IPS-20b (cell line): ENCODE data around the gene SHLD1.
"Not testable (repeated sequence)": the region's sequence is repeated elsewhere in the genome, so short reads cannot be mapped to it uniquely, and the experiment has no call there.

Source experiments
- H3K27ac ChIP-seq: one replicate; pipeline ENCODE4 v1.5.1; 2013; ENCODE audit warnings: low read length
- H3K27me3 ChIP-seq: 2 replicates; pipeline ENCODE4 v1.6.1; 2013; ENCODE audit warnings: mild to moderate bottlenecking, low read length, inconsistent platforms; ENCODE audit not compliant: insufficient read depth
- H3K36me3 ChIP-seq: 2 replicates; pipeline ENCODE4 v1.6.1; 2013; ENCODE audit warnings: low read depth, mild to moderate bottlenecking, inconsistent platforms, low read length, moderate library complexity; ENCODE audit not compliant: insufficient read depth
- H3K4me1 ChIP-seq: 2 replicates; pipeline ENCODE4 v1.6.1; 2013; ENCODE audit warnings: mild to moderate bottlenecking, control low read depth, inconsistent platforms, low read length, moderate library complexity; ENCODE audit not compliant: insufficient read depth
- H3K4me3 ChIP-seq: 2 replicates; pipeline ENCODE4 v1.5.1; 2013; ENCODE audit warnings: mild to moderate bottlenecking, low read length, inconsistent platforms
- H3K9ac ChIP-seq: 2 replicates; pipeline ENCODE4 v1.6.1; 2013; ENCODE audit warnings: low read depth, mild to moderate bottlenecking, inconsistent platforms, low read length, moderate library complexity
- H3K9me3 ChIP-seq: 2 replicates; pipeline ENCODE4 v1.6.1; 2013; ENCODE audit warnings: mild to moderate bottlenecking, low read depth, low read length, inconsistent platforms; ENCODE audit not compliant: insufficient read depth

SHLD1 gene

DNA sequence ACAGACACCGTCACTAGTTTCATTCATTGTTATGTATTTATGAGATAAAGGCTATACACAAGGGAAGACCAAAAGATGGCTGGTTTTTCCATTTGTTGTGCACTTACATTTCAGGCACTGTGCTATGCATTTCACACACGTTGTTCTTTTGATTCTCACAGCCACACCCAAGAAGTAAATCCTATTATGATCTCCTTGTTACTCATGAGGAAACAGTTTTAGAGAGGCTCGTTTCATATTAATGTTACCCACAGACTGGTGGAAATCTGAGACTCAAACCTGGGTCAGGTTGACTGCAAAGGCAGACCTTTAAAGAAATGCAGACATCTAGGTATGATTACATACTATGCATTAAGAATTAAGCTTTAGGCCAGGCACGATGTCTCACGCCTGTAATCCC lies 34.9 kb downstream of the SHLD1 start:
- Histone ChIP-seq H3K4me1 (peaks cover 3% of the 10 kb centered on the region; the same call in 1 of the 2 replicates), H3K4me3 (no peak overlapping the region), H3K36me3 (no peaks in the 10 kb centered on the region), H3K9me3 (no peaks in the 10 kb centered on the region), H3K9ac (no peak overlapping the region), H3K27me3 (no peaks in the 10 kb centered on the region), H3K27ac (no peak overlapping the region)

- no peaks in the 10 kb centered on the region for H3K9me3 ChIP-seq
- H3K9ac ChIP-seq: no peak overlapping the region
- no peaks in the 10 kb centered on the region for H3K27me3 ChIP-seq
- H3K36me3 ChIP-seq: no peaks in the 10 kb centered on the region
- H3K27ac ChIP-seq: no peak overlapping the region
- H3K4me1 ChIP-seq: peaks cover 3% of the 10 kb centered on the region; the same call in 1 of the 2 replicates
- no peak overlapping the region for H3K4me3 ChIP-seq
These were observed 37.0 kb downstream of the SHLD1 start for GRCh38 chr20:5786930-5787795.

GRCh38 chr20:5787796-5788165 lies 37.6 kb downstream of the SHLD1 start:
- Histone ChIP-seq H3K4me3 (no peak overlapping the region), H3K27me3 (no peaks in the 10 kb centered on the region), H3K4me1 (peaks cover 3% of the 10 kb centered on the region; the same call in 1 of the 2 replicates), H3K27ac (no peak overlapping the region), H3K36me3 (no peaks in the 10 kb centered on the region), H3K9ac (no peak overlapping the region), H3K9me3 (no peaks in the 10 kb centered on the region)

DNA sequence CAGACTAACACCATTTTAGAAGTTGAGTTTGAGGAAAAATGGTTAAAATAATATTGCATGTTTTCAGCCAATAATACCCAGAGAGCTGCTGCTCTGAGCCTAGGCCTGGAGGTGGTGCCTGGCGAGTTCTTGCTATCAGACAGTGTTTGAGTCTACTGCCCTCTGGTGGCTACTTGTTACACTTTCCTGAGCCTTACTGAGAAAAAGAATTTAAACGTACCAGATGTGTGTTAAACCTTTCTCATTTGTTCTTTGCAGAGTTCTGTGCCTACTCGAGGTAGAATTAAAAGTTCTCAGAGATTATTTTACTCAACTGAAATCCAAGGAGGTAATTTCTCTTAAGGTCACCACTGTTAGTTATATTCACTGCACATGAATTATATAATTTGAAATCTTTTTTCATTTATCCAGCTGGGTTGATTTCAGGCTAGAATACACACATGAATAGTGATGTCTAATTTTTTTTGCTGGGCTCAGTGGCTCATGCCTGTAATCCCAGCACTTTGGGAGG lies 38.2 kb downstream of the SHLD1 start:
- Histone ChIP-seq H3K36me3 (no peaks in the 10 kb centered on the region), H3K4me1 (peaks cover 4% of the 10 kb centered on the region; the same call in 1 of the 2 replicates), H3K27me3 (no peaks in the 10 kb centered on the region), H3K9ac (no peak overlapping the region), H3K9me3 (no peaks in the 10 kb centered on the region), H3K27ac (no peak overlapping the region), H3K4me3 (no peak overlapping the region)

GRCh38 chr20:5789827-5790226 lies 39.6 kb downstream of the SHLD1 start:
- peaks cover 14% of the 10 kb centered on the region; the same call in 1 of the 2 replicates for H3K4me1 ChIP-seq
- no peak overlapping the region; the same call in 1 of the 2 replicates for H3K9ac ChIP-seq
- no peak overlapping the region for H3K27ac ChIP-seq

GRCh38 chr20:5793916-5794315 lies 43.7 kb downstream of the SHLD1 start:
- no peaks in the 10 kb centered on the region for H3K36me3 ChIP-seq
- H3K27ac ChIP-seq: no peak overlapping the region
- H3K4me3 ChIP-seq: no peak overlapping the region
- no peaks in the 10 kb centered on the region for H3K27me3 ChIP-seq
- no peaks in the 10 kb centered on the region for H3K9me3 ChIP-seq
- no peak overlapping the region for H3K9ac ChIP-seq
- peaks cover 18% of the 10 kb centered on the region; the same call in 1 of the 2 replicates for H3K4me1 ChIP-seq

More at GRCh38 chr20:5789827-5790226, 39.6 kb downstream of the SHLD1 start:
- Histone ChIP-seq H3K9me3 (no peaks in the 10 kb centered on the region), H3K36me3 (no peaks in the 10 kb centered on the region), H3K27me3 (no peaks in the 10 kb centered on the region), H3K4me3 (no peak overlapping the region)

DNA sequence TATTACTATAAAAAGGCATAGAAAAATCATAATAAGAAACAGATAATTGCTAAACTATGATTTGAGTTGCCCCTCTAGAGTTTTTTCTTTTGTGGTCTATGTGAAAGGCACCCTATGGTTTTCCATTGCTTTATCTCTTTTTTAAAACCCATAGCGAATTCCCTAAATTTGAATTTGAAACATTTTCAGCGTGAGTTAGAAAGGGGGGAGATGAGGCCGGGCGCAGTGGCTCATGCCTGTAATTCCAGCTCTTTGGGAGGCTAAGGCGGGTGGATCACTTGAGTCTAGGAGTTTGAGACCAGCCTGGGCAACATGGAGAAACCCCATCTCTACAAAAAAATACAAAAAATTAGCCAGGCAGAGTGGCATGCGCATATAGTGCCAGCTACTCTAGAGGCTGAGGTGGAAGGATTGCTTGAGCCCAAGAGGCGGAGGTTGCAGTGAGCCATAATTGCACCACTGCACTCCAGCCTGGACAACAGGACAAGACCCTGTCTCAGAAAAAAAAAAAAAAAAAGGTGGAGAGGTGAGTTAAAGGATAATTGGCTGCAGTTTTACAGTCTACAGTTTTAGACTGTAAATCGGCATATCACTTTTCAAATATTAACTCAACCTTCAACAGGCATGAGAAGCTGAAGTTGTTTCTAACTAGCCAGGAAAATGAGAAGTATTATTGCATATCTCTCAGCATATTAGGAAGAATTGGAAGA lies 46.3 kb downstream of the SHLD1 start:
- H3K4me1 ChIP-seq: peaks cover 18% of the 10 kb centered on the region; the same call in 1 of the 2 replicates
- no peak overlapping the region for H3K9ac ChIP-seq
- H3K9me3 ChIP-seq: no peaks in the 10 kb centered on the region
- no peak overlapping the region for H3K4me3 ChIP-seq
- H3K36me3 ChIP-seq: no peaks in the 10 kb centered on the region
- no peak overlapping the region for H3K27ac ChIP-seq
- H3K27me3 ChIP-seq: no peaks in the 10 kb centered on the region

DNA sequence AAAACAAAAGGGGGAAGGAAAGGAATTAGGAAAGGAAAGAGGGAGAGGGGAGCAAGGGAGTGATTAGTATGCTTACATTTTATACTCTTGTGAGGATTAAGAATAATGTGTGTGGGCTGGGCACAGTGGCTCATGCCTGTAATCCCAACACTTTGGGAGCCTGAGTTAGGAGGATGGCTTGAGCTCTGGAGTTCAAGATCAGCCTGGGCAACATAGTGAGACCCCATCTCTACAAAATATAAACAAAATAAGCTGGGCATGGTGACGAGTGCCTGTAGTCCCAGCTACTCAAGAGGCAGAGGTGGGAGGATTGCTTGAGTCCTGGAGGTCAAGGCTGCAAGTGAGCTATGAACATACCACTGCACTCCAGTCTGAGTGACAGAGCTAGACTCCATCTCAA lies 47.0 kb downstream of the SHLD1 start:
- Histone ChIP-seq H3K36me3 (no peaks in the 10 kb centered on the region), H3K9ac (no peak overlapping the region), H3K9me3 (no peaks in the 10 kb centered on the region), H3K4me1 (peaks cover 18% of the 10 kb centered on the region; the same call in 1 of the 2 replicates), H3K27ac (no peak overlapping the region), H3K4me3 (no peak overlapping the region), H3K27me3 (no peaks in the 10 kb centered on the region)

- Histone ChIP-seq H3K36me3 (no peaks in the 10 kb centered on the region), H3K9me3 (no peaks in the 10 kb centered on the region), H3K27ac (no peak overlapping the region), H3K9ac (no peak overlapping the region), H3K4me3 (no peak overlapping the region), H3K27me3 (no peaks in the 10 kb centered on the region), H3K4me1 (peaks cover 18% of the 10 kb centered on the region; the same call in 1 of the 2 replicates)
These were observed 47.8 kb downstream of the SHLD1 start for GRCh38 chr20:5797843-5798462.

DNA sequence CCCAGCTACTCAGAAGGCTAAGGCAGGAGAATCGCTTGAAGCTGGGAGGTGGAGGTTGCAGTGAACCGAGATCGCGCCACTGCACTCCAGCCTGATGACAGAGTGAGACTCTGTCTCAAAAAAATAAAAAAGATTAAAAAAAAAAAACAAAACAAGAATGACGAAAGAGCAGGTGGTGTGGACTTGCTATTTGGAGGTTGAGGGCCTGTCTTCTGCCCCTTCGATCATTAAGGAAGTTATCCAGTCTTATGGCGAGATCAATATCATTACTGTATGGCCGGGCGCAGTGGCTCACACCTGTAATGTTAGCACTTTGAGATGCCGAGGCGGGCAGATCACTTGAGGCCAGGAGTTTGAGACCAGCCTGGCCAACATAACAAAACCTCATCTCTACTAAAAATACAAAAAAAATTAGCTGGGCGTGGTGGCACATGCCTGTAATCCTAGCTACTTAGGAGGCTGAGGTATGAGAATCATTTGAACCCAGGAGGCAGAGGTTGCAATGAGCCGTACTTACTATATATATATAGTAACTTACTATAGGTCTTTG lies 53.6 kb downstream of the SHLD1 start:
- not testable (repeated sequence) for H3K4me3 ChIP-seq, H3K27ac ChIP-seq, H3K9me3 ChIP-seq, H3K27me3 ChIP-seq, H3K9ac ChIP-seq, H3K4me1 ChIP-seq, H3K36me3 ChIP-seq

DNA sequence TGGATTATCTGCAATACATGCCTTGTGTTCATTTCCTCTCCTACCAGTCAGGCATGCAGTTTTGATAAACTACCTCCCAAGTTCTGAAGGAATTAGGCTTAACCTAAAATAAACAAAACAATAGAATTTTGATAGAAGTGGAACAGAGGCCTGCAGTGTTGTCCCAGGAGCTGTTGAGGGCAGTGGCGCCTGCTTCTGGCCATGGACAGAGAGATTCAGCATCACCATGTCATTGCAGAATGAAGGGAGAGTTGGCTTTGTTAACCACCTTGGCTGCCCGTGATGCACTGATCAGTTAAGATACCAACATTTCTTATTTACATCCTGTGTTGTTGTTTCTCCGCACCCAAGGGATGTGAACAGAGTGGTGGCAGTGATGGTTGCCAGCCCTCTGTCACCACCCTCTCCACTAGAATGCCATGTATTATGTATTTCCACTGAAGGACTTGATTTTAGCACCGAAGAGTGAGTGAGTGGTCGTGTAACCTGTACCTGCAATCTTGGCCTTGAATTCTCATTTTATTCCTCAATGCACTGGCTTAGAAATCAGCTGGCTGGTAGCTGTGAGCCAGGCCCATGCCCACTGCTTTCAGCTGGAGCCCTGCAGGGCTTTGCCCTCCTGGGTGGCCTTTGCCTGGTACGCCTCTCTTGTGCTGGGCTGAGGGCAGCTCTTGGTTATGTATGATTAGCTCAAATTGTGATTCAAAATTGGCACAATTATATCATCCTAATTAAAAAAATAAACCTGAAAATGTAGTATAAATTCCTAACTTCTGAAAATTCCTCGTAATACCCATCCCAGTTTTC lies 56.5 kb downstream of the SHLD1 start:
- H3K27me3 ChIP-seq: no peaks in the 10 kb centered on the region
- no peak overlapping the region for H3K4me3 ChIP-seq
- peaks cover 7% of the 10 kb centered on the region for H3K4me1 ChIP-seq
- no peaks in the 10 kb centered on the region for H3K9me3 ChIP-seq
- no peak overlapping the region for H3K27ac ChIP-seq
- no peak overlapping the region for H3K9ac ChIP-seq
- H3K36me3 ChIP-seq: no peaks in the 10 kb centered on the region
